A549 treated with DMSO at 1 μM for 4 hours (cell line): ENCODE results near the gene CSDE1. TPM values are rescaled to one million over a fixed set of nuclear protein-coding genes. Genes with fewer than 3 reads are reported as not detected.

Experiments
- total RNA-seq: library from RNA; stranded (reverse); fragments of 200-300 nt; extraction: Qiagen RNA extraction; gene quantifications from 5 replicates; pipeline ENCODE4 v1.2.3, GENCODE V29; 2022; ENCODE audit warnings: low read depth

Gene CSDE1
- 128 to 163 TPM (median 146 TPM) in 5 replicates for total RNA-seq

DNA sequence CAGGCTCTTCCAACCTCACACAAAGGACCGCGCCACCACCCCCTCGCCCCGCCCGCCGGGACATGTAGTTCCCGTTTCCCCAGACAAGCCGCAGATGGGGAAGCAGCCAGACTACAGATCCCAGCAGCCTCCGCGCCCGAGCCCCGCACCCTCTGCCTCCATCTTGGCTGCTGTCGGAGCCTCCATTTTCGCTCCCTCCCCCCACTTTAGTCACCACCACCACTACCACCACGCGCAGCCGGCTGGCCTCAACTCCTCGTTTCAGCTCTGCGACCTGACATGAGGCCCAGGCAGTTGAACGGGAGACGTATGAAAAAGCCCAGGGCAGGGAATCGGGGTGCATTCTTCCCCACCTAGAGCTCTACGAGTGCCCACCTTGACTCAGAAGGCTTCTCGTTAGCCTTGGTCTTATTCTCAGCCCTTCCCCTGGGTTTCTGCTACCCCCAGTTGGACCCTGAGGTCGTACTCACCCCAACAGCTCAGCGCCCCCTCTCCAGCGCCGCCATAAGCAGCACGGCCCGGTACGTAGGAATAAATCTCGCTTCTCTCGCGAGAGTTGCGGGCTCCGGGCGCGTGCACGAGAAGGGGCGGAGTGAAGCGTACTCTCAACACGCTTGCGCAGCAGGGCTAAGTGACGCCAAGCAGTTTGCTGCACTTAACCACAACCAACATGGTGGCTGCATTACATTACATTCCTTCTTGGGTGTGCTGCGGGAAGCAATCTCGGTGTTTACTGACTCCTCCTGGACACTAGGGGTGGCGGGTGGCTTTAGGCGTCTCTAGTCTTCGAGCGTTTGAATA lies at the start of gene CSDE1:
CSDE1 (minus strand) TSS at position 530 of the 801 bp plus-strand sequence. CDS start 18,094 bp downstream, outside the sequence.

DNA sequence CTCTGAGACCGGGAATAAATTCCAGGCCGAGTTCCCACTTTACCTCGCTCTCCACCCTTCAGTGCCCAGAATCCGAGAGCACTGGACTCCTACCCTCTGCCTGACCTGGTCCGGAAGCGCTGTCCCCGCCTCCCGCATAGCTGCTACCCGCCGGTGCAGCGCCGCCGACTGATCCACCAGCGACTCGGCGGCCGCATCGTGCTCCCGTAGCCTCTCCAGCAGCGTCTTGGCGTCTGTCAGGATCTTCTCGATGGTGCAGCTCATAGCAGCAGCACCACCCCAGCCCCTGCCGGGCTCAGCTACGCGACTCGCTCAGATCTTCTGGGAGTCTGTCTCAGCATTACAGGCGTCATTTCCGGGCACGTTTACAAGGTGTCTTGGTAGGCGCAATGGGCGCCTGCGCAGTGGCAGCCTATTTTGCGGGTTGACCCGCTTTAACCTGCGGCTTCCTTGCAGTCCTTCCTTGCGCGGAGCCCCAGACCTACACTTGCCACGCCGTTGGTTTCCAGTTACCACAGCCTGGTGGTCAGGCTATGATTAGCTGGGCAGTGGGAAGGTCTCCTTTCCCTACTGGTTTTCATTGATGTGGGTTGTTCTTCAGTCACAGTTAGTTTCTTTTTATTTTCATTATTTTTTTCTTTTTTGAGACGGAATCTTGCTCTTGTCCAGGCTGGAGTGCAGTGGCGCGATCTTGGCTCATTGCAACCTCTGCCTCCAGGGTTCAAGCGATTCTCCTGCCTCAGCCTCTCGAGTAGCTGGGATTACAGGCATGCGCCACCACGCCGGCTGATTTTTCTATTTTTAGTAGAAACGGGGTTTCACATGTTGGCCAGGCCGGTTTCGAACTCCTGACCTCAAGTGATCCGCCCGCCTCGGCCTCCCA lies 22.8 kb upstream of the CSDE1 start, which contains the start of gene SIKE1:
SIKE1 (minus strand) TSS at position 342 of the 883 bp plus-strand sequence; CDS start at position 264, 78 bp downstream.

DNA sequence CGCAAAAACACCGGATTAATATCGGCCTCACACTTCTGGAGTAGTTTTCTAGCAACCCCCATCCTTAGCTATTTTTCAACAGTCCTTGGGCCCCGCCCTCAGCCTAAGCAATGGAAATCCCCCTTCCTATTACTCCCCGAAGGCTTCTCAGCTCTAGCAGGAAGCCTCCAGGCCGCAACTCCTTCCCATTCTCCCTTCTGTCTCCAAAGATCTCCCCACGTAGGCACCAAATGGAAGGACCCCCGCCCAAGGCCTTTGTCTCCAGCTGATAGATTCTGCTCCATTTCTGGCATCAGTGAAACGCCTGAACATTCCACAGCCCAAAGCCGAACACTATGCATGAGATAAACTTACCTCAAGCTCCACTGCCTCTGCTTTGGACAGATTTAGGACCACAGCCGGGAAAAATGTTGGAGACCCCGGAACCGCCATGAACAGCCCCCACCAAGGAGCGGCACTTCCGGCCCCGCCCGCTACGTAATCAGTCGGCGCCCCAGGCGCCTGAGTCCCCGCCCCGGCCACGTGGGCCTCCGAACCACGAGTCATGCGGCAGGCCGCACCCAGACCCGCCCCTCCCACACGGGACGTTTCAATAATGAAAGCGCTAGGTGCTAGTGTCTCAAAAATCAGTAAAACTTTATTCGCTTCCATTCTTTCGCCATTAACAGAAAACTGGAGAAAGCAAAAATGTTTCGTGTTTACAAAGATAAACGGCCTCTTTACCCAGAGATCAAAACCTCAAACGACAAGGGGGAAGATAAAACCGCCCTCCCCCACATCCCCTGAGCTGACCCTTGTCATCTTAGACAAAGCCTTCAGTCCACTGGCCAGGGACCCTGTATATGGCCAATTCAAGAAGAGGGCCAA lies 41.2 kb downstream of the CSDE1 start, which contains the start of gene NRAS:
NRAS (minus strand) TSS at position 468 of the 867 bp plus-strand sequence. CDS start 611 bp downstream, outside the sequence.

DNA sequence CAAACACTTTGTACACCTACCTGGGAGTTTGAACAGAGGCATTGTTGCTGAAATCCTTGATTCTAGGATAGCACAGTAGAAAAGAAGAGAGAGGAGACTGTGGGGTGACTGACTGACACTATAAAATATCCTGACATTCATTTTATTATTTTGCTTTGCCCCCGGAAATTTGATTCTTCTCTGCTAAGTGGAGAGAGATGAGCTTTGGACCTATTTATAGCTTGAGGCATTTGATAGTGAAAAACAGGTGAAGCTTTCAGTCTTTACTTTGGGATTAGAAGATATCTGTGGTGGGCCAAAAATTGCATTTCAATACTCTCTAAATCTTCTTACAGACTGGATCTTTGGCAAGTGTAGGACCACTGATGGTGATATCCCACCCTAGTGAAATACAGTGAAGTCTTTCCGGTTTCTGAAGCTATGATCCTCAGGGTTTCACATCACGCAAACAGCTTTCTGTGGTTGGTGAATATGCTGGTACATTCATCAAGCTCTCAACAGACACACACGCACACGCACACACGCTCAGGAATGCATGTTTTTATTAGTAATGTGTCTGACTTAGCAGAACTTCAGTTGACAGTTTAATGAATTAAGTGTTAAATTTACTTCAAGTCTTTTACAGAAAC lies 62.2 kb downstream of the CSDE1 start, which contains the start of gene AMPD1:
AMPD1 (minus strand) TSS at position 117 of the 629 bp plus-strand sequence; CDS start at position 42, 75 bp downstream.

DNA sequence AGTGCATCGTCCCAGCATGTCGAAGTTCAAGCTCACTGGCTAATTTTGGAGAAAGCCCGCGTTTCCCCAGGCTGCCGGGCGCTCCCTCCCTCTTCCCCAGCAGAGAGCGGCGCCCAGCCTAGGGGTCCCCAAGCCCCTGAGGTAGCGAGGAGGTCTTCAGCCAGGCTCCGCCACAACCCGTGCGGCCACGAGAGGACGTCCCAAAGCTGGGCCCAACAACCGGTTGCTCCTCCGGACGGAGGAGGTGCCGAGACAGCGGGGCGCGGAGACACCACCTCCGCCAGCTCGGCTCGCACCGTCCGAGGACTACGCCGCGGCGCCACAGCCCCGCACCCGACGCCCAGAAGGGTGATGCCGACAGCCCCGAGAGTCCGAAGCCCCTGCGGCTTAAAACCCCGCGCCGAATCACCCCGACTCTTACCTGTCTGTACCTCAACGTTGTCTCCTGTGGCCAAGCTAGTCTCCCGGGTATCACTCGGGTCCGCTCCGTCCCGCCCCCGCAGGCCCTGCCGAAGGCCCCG lies 88.2 kb downstream of the CSDE1 start, which contains the start of gene DENND2C:
DENND2C (minus strand) TSS at position 488 of the 521 bp plus-strand sequence. CDS start 44,065 bp downstream, outside the sequence.

Other genes starting within 250 kb of the CSDE1 start
- gene TRIM33, start 246.8 kb downstream of the CSDE1 start, total RNA-seq, result 10.7 to 16.9 TPM (median 15.2 TPM) in 5 replicates
- 26.3 to 31.4 TPM (median 30.4 TPM) in 5 replicates for gene BCAS2, start 176.4 kb downstream of the CSDE1 start, total RNA-seq
- 0.28 to 0.72 TPM (median 0.41 TPM) in 5 replicates for gene DENND2C, start 87.9 kb downstream of the CSDE1 start, total RNA-seq
- gene AMPD1, start 62.4 kb downstream of the CSDE1 start, total RNA-seq, result not detected in 5 replicates
- gene NRAS, start 41.2 kb downstream of the CSDE1 start, total RNA-seq, result 27.3 to 37.2 TPM (median 31.9 TPM) in 5 replicates
- gene SIKE1, start 22.7 kb upstream of the CSDE1 start, total RNA-seq, result 15.5 to 21.7 TPM (median 18.2 TPM) in 5 replicates
- gene SYCP1, start 96.9 kb upstream of the CSDE1 start, total RNA-seq, result not detected in 5 replicates